Stimulated activated CD4-positive, alpha-beta T cell treated with anti-CD3 and anti-CD28 coated beads, Interleukin-4, amount 100 ng/mL, for 24 hours (primary cell): Measurements from ENCODE around the gene BTBD16.

ENCODE experiments used
- DNase-seq: peaks from one replicate; pipeline ENCODE4 v3.0.0-alpha.2; 2020

BTBD16 gene

DNA sequence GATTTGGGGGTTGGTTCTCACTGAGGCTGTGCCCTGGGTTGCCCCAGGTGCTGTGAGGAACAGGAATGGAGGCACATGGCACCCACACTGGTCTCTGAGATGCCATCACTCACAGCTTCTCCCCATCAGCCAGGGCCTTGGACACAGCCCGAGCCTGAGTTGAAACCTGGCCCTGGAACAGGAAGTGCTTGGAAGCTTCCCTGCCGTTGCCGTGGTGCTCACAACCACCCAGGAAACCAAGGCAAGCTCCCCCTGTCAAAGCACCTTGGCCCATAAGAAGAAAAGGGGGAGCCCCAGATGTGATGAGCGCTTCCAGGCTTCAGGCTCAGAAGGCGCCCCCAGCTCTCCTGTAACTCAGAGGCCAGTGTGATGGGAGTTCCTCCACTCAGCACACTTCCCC is at the start of gene BTBD16:
TSS of gene BTBD16 (plus strand) at position 221 of the 400 bp plus-strand sequence. CDS start 3,786 bp downstream, outside the sequence.
- no peak for DNase-seq

DNA sequence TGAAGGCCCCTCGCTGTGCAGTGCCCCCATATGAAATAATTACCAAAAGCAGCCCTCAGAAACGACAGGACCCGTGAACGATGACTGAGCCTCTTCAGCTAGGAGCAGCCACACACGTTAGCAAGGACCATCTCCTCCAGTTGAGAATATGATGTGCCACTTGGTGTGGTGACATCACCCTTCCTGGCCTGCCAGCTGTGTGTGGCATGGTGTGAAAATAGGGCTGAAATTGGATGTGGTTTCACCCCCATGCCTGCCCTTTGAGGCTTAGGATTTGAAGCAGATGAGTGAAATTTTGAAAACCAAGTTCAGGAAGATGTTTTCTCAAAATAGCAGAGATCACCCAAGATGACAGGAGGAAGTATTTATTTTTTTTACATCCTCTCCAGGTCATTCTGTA is 49.1 kb upstream of the BTBD16 start:
- no peak for DNase-seq

DNA sequence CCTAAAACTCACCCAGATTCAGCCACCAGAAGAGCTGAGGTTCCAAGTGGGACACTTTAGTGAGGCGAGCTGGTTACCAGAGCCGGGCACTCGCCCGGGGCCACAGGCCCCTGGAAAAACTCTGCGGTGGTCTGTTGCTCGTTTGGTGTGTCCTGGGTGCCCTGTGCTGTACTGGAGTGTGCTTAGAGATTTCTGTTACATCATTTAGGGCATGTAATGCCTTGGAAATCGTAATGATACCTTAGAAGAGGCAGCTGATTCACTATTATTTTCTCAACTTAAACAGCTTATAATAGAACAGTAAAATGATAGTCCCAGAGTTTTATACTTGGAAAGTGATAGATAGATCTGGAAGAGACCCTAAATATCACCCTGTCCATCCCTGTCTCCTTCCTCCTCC is 48.5 kb upstream of the BTBD16 start:
- DNase-seq, result no peak

DNA sequence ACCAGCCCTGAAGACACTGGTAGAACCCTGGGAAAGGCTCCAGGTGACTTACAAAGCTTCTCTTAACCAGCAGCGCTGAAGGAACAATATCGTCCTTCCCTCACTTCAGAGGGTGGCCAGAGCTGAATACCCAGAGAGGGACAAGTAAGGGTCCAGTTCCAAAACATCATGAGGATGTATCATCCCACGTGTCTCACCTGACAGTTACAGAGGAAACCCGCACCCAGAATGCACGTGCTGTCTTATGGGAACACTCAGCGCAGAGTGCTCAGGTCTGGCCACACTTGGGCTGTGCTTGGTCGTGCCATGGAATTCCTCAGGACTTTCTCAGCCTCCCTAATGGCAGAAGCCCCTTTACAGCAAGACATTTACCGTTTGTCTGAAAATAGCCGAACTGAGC is 46.9 kb upstream of the BTBD16 start:
- DNase-seq, result no peak

DNA sequence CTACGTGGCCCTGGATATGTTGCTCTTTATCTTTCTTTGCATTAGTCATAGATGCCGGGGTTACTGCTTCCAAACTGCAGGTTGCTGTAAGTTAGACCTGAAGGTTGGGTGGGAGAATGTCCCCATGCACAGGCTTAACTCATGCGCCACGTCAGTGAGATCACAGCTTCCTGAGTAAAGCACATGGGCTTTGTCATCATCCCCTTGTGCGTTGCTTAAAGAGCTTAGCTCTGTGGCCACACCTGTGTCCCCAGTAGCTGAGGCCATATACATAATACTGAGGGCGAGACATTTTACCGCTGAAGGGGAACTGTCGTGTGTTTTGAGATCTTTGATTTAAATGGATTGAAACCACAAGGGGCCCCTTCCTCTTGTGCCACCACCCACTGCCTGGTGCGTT is 45.8 kb upstream of the BTBD16 start:
- no peak for DNase-seq

DNA sequence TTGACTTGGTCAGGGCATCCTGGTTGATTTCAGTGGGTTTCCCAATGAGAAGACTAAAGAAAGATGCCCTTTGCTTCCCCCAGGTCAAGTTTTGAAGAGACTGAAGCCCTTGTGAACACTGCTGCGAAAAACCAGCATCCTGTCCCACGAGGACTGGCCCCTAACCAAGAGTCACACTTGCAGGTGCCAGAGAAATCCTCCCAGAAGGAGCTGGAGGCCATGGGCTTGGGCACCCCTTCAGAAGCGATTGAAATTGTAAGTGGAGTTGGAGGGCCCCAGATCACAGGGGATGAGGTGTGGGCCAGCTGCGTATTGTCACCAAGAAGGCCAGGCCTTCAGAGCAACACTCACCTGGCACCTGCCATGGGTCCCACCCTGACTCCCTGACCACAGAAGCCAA is 43.3 kb upstream of the BTBD16 start:
- DNase-seq, result no peak

DNA sequence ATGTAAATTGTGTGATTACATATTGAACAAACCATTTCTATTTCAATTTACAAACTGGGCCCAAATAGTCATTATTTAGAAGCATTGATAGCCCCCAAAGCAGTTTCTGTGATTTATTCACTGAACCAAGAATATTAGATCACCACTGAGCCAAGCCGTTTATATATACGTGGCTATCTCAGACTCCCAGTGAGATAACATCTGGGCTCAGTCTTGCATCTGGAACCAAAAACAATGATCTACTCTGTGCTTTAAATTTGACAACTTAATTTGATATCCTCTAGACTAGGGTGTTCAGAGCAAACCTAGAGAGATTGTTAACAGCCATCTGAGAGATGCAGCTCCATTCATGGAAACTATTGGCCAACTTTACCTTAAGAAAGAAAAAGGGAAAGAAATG is 41.4 kb upstream of the BTBD16 start:
- no peak for DNase-seq

DNA sequence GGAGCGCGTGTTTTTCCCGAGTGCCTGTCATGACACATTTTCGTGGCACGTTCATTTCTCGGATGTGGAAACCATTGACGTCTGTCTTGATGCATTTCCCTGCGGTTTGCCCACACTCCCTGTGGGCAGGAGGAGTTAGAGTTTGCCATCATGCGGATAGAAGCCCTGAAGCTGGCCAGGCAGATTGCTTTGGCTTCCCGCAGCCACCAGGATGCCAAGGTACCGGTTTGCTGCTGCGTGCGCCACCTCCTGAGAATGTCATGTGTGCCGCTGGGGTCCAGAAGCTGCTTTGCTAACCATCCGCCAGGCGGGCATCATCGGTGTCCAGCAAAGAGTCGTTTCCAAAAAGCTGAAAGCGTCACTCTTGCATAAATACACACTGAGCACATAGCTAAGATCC is 40.9 kb upstream of the BTBD16 start:
- DNase-seq, result no peak

DNA sequence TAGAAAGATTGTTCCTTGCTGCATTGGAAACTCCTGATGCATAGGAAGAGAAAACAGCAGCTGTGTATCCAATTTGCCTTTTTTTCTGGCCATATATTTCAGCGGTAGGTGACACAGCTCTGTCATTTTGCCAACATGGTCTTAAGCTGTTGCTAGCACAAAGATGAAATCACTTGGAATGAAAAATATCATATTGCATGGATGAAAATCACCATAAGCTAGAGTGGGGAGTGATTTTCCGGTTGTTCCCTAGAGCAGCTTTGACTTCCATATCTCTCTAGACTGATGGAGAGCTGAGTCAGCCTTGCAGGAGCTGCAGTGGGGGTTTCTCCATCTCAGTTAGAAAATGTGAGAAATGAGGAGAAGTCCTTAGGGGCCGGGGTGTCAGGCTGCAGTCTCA is 38.3 kb upstream of the BTBD16 start:
- no peak for DNase-seq

DNA sequence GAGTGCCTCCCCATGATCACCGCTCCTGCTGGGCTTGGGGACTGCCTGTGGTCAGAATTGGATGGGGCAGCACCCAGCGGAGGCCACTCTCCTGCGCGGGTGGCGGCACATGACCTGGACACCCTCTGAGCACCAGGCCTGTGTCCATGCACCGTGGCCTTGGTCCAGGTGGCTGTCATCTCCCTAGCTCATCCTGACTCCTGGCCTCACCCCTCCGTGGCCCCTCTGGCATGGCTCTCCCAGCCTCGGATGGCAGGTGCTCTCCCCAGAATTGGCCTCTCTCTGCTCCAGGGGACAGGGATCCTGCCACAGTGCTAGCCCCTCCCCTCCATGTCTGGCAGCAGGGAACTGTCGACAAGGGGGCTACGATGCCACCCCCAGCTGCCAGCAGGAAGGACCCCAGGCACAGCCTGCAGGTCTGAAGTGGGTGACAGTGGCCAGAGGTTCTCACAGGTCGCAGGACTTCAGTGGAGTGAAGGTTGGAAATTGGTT is 37.2 kb upstream of the BTBD16 start:
- DNase-seq, result no peak

DNA sequence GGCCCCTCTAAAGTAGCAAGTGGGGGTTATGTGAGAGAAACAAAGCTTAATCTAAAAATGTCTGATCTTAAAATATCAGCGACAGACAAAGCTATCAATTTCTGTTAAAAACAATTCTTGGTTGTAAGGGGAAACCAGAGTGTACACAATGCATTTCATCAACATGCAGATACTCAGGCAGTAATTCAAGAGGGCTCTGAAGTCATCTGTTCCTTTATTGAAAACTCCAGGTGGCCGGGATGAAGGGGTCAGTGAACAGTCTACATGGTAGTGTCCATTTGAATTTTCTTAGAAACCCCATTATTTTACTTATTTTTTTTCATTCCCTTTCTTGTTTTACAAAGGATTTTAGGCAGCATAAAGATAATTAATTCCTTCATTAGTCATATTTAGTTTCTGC is 36.7 kb upstream of the BTBD16 start:
- DNase-seq, result no peak

DNA sequence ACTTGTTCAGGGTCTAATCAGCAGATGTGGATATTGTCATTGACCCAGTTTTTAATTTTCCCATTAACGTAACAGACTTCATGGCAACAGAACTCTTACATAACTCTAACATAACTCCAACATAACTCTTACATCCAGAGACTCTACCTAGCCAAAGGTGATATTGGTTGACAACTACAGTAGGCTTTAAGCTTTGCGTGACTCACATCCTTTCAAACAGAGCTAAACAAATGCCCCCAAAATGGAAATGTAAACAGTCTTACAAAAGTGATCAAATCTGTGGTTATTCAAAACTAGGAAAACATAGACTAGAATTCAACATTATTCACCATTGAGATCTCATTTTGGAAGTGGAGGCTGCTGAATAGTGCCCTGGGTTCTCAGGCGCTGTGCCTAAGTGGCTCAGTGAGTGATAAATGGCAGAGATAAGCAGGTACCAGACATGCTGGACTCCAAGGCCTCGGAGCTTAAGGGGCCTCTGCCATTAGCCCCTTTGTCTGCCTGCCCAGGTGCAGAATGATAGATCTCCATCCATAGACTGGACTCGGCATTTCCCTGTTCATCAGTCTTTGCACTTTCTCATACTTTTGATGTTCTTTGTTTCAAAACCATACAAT is 34.3 kb upstream of the BTBD16 start:
- DNase-seq, result no peak

DNA sequence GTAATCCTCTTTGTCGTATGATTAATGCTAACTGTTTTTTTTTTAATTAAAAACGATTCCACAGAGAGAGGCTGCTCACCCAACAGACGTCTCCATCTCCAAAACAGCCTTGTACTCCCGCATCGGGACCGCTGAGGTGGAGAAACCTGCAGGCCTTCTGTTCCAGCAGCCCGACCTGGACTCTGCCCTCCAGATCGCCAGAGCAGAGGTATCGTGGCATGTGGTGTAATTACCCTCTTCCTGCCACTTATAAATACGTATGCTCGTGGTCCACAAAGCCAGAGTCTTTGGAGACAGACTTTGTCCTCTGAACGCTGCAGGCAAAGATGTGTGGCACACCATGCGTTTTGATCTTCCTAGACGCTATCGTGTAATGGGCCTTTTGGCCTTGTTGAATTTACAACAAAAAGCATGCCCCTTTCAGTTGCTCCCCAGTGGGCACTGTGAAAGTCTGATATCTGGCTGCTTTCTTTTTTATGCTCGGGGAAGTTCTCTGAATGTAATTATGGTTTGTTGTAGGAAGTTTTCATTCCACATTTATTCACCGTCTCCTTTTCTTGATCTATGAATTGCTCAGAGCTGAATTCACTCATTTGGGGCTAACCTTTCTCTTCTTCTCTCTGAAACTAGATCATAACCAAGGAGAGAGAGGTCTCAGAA is 33.6 kb upstream of the BTBD16 start:
- no peak for DNase-seq

DNA sequence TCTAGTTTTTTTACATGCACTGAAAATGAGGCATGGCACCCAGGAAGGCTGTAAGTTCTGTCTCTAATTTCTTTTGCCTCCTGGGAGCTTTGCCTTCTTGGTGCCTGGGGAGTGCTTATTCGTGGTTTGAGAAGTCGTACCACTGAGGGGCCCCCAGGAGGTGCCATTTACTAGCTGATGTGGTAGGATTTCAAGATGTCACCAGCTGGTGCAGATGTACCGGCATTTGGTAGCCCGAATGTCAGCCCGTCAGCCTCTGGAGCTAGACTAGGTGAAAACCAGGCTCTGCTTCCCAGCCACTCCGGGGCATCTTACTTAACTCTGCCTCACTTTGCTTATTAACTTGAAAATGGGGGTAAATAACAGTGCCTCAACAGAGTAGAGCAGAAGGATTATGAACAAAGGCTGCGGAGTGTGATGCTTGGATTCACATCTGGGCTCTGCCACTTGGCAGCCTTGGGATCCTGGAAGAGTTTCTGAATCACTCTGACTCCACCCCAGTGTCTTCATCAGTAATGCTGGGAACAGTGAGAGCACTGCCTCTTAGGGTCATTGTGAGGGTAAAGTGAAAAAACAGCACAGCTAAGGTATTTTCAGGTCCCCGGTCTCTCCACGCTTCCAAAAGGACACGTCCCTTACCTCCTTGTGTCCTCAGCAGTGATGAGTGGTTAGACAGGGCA is 31.4 kb upstream of the BTBD16 start:
- DNase-seq, result no peak

DNA sequence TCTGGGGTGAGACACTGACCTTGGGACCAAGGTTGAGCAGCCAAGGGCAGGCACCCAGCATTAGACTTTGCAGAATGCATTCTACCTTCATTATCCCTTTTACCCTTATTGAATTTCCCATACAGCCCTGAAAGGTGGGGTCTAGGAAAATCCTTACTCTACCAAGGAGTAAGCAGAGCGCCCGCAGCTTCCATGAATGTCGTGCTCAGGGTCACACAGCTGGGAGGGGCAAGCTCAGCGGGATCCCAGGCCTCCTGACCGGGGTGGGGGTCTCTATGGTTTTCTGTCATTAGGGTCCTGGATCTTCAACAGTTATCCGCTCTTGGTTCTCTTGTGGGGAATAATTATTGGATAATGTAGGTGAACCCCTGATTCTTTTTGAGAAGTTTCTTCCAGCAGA is 30.7 kb upstream of the BTBD16 start:
- no peak for DNase-seq

DNA sequence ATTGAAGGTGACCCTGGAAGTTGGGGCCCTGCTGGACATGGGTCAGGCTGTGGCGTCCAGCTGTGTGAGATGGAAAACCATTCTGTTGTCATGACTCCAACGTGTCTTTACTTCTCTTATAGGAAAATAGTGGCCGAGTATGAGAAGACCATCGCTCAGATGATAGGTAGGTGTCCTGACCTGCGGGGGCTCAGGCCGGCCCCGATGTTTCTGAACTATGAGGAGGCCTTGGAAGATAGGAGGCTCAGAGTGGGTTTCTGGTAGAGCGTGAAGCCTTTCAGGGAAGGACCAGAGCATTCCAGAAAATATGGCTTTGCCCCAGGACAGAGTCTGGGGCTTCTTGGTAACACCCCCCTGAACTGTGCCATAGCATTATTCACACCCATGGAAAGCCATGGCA is 29.3 kb upstream of the BTBD16 start:
- DNase-seq, result no peak

DNA sequence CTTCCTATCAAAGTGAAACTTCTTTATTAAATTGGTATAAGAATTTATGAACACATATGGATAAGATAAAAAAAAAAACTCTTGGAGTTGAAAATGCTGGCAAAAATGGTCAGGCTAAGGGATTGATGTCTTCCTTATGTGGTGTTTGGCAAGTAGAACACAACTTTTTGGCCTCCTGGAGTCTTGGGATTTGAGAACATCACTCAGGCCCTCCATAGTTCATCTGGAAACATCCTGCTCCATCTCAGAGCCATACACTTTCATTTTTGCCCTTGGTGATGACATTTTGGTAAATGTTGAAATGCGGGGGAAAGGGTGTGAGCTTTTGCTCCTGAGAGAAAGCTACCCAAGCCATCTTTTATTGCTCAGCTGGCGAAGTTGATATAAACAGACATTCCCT is 27.5 kb upstream of the BTBD16 start:
- DNase-seq, result no peak

DNA sequence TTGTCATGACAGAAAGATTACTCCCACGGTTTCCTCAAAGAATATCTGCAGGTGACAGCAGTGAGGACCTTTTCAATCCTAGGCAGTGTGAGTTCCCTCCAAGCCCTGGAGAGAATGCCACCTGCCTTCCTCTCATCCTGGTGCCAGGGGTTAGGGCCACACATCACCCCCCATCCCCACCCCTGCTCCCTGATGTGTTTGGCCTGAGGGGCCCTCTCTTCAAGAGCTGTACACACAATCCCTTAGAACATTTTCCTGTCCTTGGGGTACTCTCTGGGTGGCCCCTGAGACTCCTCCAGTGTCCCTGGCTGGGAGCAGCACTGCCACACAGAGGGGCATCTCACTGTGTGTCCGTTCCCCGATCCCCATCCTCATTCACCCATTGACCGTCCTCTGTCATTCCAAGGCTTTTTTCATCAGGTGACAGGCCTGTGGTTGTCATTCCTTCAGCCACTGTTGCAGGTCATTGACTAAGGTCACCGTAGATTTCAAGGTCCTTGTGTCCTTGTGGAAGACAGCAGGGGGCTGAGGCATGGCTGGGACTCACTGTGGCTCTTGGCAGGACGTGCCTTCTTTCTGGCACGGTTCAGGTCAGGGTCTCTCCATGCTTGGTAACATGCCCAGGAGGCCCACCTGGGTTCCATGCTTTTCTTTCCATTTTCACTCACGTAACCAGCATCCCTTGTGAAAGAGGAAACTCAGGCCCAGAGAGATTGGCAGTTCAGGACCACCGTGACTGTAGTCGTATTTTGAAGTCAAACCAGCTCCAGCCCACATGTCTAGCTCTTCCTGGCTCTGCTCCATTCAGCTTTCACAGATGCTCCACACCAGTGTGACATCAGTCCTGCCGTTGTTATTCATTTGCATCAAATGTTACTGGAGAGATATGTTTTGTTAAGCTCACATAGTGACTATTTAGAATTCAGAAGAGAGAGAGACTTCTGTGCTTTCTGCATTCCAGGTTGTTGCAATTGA is 26.8 kb upstream of the BTBD16 start:
- DNase-seq, result no peak

DNA sequence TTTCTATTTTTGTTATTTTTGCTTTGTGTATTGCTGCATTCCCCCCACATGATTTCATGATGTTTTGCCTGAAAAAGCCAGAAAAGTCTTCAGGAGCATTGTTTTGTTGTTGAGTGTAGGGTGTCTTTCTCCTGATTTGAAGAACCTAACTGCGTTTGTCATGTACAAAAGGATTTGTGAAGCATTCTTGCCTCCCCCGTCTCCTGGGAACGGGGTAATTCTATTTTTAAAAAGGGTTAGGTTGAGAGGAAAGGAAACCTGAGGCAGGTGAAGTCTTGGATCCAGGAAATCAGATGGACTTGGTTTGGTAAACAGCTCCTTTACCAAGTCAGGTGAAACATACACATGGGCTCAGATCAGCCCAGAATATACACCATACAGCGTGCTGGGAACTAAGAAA is 26.0 kb upstream of the BTBD16 start:
- DNase-seq, result no peak

DNA sequence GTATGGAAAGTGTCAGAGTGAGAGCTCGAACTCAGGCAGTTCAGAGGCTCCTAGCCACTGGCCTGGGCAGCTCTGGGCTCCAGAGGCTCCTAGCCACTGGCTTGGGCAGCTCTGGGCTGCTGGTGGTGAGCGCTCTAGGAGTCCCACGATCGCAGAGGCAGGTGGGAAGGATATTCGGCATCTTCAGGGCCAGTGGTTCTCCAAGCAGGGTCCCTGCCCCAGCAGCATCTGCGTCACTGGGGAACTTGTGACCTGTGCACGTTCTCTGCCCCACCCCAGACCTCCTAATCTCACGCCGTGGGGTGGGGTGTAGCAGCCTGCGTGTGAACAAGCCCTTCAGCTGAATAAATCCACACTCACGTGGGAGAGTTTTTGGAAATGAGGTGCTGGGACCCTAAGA is 25.2 kb upstream of the BTBD16 start:
- no peak for DNase-seq

DNA sequence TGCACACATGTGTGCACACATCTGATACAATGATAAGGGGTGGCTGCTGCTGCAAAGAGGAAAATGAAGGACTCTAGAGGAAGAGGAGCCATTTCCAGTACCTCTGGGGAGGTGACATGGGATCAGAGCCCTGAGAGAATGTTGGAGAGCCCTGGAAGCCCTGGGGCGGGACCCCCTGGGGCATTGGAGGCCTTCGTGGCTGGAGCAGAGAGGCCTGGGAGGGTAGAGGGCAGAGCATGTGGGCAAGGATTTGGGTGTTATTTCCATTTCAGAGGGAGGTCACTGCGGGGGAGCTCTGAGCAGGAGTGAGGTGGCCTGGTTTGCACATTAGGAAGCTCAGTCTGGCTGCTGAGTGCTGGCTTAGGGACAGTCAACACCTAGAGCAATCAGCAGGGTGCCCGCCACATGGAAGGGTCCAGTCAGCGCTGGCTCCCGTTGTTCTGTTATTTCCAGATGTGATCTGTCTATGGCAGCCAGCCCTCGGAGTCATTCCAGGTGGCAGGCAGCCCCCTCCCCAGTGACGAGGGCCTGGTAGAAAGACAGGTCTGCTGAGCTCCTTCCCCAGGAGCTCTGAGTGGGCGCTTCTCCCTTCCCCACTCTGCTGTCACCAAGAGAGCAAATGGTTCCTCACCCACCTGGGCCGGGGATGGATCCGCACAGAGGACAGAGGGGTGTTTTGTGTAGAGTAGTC is 24.1 kb upstream of the BTBD16 start:
- no peak for DNase-seq
